PFSK-1 (cell line): ENCODE measurements around the gene ONECUT1.

Experiments
- POLR2AphosphoS5 ChIP-seq: IDR thresholded peaks from 2 replicates; pipeline ENCODE4 v1.6.1; 2012; ENCODE audit warnings: low read depth, mild to moderate bottlenecking, control low read depth, low read length, moderate library complexity
- TF ChIP-seq, protein P1 (sequence below), 2 experiments: IDR thresholded peaks; 2 replicates each; pipeline versions ENCODE4 v1.6.1 to v1.8.0; 2011 to 2012; ENCODE audit warnings: low read depth in 2 of 2, low read length in 2 of 2, control low read depth in 1 of 2, inconsistent platforms in 1 of 2, mild to moderate bottlenecking in 1 of 2, moderate library complexity in 1 of 2; ENCODE audit not compliant: insufficient read depth in 1 of 2

GRCh38 chr15:52789601-52790168, 451 bp downstream of the ONECUT1 start:
- no peak for TF ChIP-seq POLR2AphosphoS5
- TF ChIP-seq, protein P1, sequence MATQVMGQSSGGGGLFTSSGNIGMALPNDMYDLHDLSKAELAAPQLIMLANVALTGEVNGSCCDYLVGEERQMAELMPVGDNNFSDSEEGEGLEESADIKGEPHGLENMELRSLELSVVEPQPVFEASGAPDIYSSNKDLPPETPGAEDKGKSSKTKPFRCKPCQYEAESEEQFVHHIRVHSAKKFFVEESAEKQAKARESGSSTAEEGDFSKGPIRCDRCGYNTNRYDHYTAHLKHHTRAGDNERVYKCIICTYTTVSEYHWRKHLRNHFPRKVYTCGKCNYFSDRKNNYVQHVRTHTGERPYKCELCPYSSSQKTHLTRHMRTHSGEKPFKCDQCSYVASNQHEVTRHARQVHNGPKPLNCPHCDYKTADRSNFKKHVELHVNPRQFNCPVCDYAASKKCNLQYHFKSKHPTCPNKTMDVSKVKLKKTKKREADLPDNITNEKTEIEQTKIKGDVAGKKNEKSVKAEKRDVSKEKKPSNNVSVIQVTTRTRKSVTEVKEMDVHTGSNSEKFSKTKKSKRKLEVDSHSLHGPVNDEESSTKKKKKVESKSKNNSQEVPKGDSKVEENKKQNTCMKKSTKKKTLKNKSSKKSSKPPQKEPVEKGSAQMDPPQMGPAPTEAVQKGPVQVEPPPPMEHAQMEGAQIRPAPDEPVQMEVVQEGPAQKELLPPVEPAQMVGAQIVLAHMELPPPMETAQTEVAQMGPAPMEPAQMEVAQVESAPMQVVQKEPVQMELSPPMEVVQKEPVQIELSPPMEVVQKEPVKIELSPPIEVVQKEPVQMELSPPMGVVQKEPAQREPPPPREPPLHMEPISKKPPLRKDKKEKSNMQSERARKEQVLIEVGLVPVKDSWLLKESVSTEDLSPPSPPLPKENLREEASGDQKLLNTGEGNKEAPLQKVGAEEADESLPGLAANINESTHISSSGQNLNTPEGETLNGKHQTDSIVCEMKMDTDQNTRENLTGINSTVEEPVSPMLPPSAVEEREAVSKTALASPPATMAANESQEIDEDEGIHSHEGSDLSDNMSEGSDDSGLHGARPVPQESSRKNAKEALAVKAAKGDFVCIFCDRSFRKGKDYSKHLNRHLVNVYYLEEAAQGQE (IDR thresholded peaks at IDR 0.05; ENCODE audit: insufficient read depth in 1 of 2, low read depth in 2 of 2, low read length in 2 of 2) = no peak
